HG02610 (cell line): ENCODE results near the gene LY6G6D.
"Not testable (repeated sequence)": the region's sequence is repeated elsewhere in the genome, so short reads cannot be mapped to it uniquely, and the experiment has no call there.

Source experiments
- ATAC-seq: cut with Tn5 transposase; IDR thresholded peaks from one replicate; pipeline ENCODE4 v1.9.1; 2021; ENCODE audit warnings: mild to moderate bottlenecking, moderate library complexity; ENCODE audit not compliant: unreplicated experiment

The LY6G6D gene

GRCh38 chr6:31691564-31692108, 23.5 kb upstream of the LY6G6D start:
- no peak for ATAC-seq

- no peak for ATAC-seq
These were observed 22.8 kb upstream of the LY6G6D start for GRCh38 chr6:31692353-31692752.

GRCh38 chr6:31692886-31693285, 22.3 kb upstream of the LY6G6D start:
- no peak for ATAC-seq

GRCh38 chr6:31693535-31693934, 21.6 kb upstream of the LY6G6D start:
- ATAC-seq, result no peak

- no peak for ATAC-seq
These were observed 17.6 kb upstream of the LY6G6D start for GRCh38 chr6:31697555-31697954.

GRCh38 chr6:31700740-31701401, 14.3 kb upstream of the LY6G6D start:
- no peak for ATAC-seq

- ATAC-seq, result no peak
These were observed 13.3 kb upstream of the LY6G6D start for GRCh38 chr6:31701666-31702404.

- no peak for ATAC-seq
These were observed 12.7 kb upstream of the LY6G6D start for GRCh38 chr6:31702405-31702818.

GRCh38 chr6:31702819-31703716, 12.1 kb upstream of the LY6G6D start, which contains the start of gene ABHD16A:
Gene ABHD16A (minus strand): TSS chr6:31703324. CDS start chr6:31703281, 43 bp downstream.
- peak; percentile 92 for ATAC-seq

GRCh38 chr6:31705931-31706330, 9.2 kb upstream of the LY6G6D start:
- ATAC-seq, result no peak

GRCh38 chr6:31706599-31706998, 8.5 kb upstream of the LY6G6D start, which contains the start of gene LY6G6F:
Gene LY6G6F (plus strand): TSS chr6:31706866. CDS start chr6:31706907, 41 bp downstream.
- no peak for ATAC-seq

- ATAC-seq, result no peak
These were observed 7.4 kb upstream of the LY6G6D start for GRCh38 chr6:31707701-31708100.

GRCh38 chr6:31708224-31708623, 6.9 kb upstream of the LY6G6D start:
- no peak for ATAC-seq

- not testable (repeated sequence) for ATAC-seq
These were observed 6.0 kb upstream of the LY6G6D start for GRCh38 chr6:31709157-31709556.

- ATAC-seq, result no peak
These were observed 4.5 kb upstream of the LY6G6D start for GRCh38 chr6:31710523-31711219.

GRCh38 chr6:31711233-31711632, 3.9 kb upstream of the LY6G6D start:
- ATAC-seq, result no peak

- no peak for ATAC-seq
These were observed 2.9 kb upstream of the LY6G6D start for GRCh38 chr6:31712296-31712695.

- no peak for ATAC-seq
These were observed 1.7 kb upstream of the LY6G6D start for GRCh38 chr6:31713465-31713864.

GRCh38 chr6:31713991-31714684, 1.0 kb upstream of the LY6G6D start:
- no peak for ATAC-seq
